HG03354 (cell line): ENCODE data around the gene DIS3L2.
A peak's percentile ranks its signal among the peaks of the same experiment; 100 is the strongest.
"Not testable (repeated sequence)": the region's sequence is repeated elsewhere in the genome, so short reads cannot be mapped to it uniquely, and the experiment has no call there.

ENCODE experiments used
- ATAC-seq: cut with Tn5 transposase; IDR thresholded peaks from one replicate; pipeline ENCODE4 v1.9.1; 2021; ENCODE audit warnings: mild to moderate bottlenecking; ENCODE audit not compliant: unreplicated experiment, poor library complexity, severe bottlenecking

Gene DIS3L2

DNA sequence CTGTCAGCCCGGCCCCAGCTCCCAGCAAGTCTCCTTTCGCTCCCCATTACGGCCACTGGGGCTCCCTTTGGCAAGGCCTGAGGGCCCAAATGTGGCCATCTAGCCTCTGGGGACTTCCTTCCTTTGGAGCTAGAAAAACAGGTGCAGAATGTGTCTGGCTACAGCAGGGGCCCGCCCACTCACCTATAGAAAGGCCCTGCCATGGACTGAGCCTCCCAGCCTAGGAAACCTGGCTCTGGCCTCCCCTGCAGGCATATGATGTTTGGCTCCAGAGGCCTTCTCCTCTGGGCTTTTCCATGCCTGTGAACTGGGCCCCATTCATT lies 361.8 kb downstream of the DIS3L2 start:
- no peak for ATAC-seq

DNA sequence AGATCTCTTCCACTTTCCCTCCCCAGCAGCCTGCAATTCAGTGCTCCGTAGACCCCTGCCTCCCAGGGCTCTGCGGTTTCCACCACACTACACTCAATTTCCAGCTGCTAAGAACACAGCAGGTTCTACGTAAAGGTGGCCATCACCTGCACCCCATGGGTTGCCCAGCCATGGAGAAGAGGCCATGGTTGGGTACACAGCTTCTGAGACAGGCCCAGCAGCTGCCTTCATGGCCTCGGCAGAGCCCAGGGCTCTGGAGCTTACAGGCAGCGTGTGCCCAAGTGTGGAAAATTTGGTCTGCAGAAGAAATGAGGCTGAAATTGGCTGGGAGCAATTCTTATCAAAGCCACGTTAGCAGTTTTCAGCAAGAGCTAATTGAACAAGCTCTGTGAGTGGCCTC lies 362.5 kb downstream of the DIS3L2 start:
- not testable (repeated sequence) for ATAC-seq

DNA sequence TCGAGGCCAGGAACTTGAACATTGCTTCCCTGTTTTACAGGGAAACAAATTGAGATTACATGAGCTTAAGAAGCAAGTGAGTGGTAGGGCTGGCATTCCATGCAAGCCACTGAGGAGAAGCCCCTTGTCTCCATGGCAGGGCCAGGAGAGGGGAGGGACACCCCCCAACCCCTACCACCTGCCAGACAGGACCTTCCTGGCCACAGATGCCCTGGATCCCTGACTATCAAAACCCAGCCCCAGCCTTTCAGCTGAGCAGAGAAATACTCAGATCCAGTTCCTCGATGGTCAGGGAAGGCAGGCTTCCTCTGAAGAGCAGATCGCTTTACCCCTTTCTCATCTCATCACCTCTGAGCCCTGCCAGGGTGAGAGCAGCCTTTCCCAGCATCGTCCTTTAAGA lies 363.3 kb downstream of the DIS3L2 start:
- ATAC-seq, result no peak

DNA sequence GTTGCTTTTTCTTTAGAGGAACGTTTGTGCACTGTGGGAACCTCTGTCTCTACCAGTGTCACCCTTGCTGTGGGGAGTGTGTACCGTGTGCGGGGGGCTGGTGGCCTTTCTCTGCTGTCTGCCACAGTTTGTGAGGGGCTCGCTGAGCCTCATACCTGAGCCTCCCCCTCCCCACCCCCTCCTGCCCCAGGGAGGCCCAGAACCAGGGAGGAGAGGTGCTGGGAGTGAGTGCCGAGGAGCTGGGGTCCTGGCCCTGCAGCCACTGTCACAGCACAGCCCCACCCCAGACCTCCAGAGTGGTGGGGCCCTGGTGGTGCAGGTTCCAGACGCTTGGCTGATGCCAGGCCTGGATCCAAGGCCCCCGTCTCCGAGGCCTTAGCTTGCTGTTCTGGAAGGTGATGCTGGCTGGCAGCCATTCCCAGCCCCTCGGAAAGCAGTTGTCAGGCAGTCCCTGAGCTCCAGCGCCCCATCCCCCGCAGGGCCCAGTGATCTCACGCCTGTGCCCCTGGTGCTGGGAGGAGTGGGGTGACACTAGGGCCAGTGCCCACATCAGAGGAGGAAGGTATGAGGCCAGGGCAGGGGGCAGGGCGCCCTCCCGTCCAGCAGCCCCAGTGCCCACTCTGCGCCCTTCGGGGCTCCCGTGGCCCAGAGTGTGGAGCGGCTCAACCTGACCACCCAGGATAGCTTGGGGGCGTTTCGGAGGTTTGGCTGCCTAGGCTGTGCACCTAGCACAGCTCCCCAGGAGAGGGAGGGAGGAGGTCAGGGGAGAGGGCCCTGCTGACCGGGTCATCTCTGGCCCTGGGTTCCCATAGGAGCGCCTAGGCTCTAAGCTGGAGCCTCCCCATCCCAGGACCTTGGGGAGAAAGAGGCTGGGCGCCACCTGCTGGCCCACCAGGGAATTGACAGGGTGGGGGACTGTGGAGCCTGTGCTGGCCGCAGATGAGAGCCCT lies 364.1 kb downstream of the DIS3L2 start:
- ATAC-seq, result peak; percentile 42

DNA sequence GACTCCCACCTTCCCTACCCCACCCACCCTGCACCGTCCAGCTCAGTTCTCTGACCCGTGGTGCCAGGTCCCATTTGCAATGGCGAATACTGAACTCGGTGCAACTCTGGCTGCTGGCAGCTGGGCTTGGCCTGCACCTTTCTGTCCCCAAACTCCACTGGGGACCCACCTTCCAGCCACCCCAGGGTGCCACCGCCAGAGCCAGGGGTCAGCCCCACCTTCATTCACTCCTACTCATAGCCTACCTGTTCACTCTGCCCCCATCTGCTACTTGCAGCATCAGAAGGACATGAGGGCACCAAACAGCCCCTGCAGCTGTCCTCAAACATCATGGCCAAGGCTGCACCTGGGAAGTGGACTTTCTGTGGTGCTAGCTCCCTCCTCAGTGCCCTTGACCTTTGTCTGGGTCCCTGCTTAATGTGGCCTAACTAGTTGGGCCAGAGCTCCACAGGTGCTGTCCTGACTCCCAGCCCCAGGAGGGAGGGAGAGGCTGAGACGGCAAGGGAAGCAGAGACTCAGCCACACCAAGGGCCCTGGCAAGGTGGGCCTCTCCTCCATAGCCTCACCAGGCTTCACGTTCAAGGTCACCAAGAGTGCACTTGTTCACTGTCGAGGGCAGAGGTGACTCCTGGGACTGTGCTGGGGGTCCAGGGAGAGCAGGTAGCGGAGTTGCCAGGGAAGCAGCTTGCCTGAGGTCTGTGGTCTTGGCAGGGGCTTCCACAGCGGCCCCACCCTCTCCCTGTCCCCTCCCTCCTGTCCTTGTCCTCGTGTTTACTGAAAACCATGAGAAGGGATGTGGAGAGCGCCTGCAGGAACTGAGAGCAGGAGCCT lies 365.0 kb downstream of the DIS3L2 start:
- not testable (repeated sequence) for ATAC-seq

DNA sequence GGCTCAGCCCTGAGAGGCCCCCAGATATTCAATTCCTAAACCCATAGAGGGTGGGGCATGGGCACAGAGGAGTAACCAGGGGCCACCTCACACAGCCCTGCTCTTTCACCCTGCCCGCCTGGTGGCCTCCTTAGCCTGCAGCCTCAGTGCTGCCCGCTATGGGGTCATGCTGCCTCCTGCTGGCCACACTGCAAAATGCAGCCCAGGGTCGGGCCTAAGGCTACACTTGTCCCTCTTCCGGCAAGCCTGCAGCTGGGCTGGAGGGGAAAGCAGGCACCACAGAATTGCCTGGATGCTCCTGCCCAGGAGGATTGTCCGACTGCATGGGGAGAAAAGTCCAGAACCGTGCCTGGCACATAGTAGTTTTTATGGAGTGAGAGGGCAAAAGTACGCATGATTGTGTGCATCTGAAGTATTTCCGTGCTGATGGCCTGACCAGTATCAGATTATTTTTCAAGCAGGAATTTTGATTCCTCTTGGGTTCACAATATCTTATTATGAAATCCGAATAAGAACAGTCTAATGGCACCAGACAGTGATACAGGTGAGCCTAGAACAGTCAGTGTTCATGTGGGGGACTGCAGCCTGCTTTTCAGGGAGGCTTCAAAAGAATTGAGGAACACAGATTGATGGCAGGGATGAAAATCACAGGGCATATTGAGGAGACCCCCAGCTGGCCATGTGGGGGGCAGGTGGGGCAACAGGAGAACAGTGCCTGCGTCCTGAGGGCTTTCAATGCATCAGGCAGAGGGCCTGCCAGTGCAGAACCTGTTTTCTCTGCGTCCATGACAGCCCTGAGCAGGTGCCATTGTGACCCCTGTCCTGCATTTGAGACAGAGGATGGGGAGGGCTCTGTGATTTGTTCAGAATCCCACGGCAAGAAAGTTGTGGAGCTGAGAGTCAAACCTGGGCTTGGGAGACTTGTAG lies 365.9 kb downstream of the DIS3L2 start:
- peak; percentile 58 for ATAC-seq

DNA sequence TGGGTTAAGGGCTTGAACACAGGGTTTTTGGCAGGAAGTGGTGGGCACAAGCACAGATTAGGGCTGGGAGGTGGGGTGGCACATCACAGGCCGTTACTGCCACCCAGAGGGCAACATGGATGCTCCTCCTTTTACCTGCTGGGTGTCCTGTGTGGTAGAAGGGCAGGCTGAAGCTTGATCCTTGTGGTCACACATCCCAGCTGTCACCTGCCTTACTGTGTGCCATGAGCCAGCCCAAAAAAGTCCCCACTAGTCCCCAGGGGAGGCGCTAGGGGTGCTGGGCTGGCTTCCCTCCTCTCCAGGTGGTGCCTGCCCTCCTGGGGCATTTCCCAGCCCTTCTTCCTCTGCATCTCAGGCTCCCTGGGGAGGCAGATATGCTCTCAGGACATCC lies 366.5 kb downstream of the DIS3L2 start:
- no peak for ATAC-seq

DNA sequence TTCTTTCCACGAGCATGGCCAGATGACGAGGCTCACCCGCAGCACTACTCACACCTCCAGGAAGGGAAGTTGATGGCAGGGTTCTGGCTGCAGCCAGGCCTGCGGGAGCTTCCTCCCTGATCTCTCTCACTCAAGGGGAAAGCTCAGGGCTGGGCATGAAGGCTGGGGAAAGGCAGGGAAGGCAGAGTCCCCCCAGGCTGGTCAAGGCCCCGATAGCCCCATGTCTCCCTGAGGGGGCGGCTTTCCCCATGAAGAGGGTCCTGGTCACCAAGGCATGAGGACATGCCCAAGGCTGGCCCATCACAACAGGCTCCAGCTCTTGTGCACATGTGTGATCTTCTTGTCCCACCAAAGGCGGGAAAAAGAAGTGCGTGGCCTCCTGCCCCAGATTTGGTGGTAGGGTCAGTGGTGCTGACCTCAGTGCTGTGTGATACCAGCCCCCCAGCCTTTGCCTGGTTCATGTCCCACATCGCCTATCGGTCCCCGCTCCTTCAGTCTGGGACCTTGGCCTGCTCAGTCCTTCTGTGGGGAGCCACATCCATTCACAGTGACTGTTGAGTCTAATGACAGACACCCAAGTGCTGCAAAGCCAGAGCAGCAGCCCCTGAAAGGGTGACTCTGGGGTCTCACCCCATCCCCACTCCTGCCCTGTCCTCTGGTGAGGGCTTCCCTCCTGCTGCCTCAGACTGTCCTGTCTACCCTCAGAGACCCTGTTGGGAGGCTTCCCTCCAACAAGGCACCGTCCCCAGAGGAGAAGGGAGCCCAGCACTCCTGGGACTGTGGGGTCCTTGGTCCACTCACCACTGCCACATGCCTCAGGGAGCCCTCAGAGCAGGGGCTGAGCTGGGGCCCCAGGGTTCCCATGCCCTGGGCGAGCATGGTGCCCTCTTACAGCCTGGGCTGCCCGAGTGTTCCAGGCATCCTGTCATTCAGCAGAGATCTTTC lies 367.3 kb downstream of the DIS3L2 start:
- ATAC-seq, result no peak

DNA sequence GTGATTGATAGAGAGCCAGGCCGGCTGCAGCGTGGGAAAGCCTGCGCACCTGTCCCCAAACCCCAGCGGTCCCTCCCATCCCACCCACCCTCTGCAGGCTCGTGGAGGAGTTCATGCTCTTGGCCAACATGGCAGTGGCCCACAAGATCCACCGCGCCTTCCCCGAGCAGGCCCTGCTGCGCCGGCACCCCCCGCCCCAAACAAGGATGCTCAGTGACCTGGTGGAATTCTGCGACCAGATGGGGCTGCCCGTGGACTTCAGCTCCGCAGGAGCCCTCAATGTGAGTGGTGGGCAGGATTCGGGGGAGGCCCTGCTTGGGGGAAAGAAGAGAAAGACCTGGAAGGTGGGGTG lies 368.2 kb downstream of the DIS3L2 start:
- ATAC-seq, result no peak

DNA sequence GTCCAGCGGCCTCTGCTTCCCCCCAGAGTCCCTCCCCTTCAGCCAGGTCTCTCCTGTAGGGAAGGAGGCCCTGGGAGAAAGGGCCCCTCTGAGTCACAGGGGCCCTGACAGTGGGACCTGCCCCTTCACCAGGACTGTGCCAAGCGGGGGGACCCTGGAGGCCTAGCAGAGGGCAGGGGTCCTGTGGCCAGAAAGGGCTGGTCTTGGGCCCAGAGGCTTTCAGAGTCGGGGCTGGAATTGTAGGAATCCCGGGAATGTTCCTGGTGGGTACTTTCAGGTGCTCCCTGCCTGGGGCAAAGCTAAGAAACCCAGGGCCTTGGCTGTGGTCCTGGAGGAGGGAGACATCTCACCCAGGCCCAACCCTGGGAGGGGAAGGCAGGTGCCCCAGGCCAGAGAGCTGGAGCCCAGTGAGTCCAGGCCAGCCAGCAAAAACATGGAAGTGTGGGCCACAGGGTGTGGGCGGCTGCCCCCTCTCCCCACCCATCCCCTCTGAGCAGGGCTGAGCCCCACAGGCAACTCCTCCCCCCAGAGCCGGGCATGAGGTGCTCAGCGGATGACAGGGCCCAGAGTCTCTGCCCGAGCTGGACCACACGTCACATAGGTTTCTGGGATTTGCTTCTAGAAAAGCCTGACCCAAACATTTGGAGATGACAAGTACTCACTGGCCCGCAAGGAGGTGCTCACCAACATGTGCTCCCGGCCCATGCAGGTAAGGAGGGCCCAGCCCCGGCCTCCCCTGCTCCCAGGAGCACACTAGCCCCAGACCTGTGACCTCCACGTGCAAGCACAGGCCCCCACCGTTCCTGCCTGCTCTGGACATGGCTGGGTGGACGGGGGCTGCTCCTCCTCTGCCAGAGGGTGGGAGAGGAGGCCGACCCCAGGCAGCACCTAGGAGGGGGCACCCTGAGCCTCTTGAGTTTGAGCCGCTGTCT lies 368.8 kb downstream of the DIS3L2 start:
- ATAC-seq, result no peak

DNA sequence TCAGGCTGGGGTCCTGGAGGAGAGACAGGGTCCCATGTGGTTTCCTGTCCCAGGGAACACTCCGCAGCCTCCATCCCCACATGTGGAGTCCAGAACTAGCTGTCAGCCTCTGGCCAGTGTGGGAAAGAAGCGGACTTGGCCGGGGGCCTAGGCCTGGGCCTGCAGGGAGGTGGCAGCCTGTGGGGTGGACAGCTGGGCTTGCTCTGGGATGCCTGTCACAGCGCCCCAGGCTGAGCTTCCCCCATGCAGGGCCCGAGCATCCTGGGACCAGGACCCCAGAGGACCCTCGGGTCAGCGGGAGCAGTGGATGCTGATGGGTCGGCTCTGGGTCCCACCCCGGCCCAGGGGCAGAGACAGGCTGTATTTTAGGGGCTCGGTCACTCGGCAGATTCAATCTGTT lies 369.5 kb downstream of the DIS3L2 start:
- not testable (repeated sequence) for ATAC-seq

DNA sequence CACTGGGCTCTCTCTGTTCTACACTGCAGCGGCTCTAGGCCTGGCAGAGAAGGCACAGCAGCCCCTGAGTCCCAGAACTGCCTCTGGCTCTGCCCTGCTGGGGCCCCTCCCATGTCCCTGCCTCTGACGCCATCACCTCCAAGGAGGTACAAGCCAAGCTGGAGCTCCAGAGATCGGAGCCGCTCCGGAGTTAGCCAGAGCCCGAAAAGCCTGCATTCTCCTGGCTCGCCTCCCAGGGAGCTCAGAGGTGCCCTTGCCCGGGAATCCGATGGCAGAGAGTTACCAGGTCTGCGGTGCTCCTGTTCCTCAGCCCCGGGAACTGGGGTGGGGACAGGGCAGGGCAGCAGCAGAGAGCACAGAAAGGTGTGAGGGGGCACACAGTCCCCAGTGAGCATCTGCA lies 370.1 kb downstream of the DIS3L2 start:
- ATAC-seq, result not testable (repeated sequence)

DNA sequence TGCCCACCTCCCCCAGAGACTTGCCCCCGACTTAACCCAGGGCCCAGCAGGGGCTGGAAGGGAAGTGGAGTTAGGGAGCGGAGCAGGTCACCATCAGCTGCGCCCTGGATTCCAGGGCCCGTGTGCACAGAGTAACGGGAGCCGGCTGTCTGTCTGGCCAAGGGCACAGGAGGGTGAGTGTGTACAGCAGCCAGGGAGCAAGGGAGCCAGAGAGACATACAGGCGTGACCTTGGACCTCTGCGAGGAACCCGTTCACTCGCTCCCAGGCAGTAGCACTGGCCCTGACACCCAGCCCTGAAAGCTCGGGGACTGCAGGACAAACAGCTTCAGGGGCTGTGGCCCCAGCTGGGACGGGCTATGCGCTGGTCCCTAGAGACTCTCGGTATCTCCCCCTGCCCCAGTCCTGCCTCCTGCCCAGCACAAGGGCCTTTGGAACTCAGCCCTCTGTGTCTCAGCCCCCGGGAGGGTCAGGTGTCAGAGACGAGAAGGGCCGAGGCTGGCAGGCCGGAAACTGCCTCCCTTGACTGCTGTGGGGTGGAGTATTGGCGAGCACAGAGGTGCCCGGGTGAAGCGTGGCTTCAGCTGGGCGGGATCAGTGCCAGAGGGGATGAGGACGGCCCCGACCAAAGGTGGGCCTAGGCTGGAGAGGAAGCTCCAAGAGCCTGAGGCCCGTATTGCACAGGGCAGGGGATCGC lies 370.9 kb downstream of the DIS3L2 start:
- ATAC-seq, result not testable (repeated sequence)

DNA sequence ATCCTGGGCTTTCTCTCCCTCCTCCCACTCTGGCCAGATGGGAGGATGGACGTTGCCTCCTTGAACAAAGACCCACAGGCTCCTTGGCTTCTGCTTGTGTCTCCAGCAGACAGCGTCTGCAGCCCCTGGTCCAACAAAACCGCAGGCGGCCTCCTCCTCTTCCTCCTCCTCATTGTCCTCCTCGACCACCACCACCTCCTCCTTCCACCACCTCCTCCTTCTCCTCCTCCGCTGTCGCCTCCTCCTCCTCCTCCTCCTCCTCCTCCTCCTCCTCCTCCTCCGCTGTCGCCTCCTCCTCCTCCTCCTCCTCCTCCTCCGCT lies 371.4 kb downstream of the DIS3L2 start:
- no peak for ATAC-seq

DNA sequence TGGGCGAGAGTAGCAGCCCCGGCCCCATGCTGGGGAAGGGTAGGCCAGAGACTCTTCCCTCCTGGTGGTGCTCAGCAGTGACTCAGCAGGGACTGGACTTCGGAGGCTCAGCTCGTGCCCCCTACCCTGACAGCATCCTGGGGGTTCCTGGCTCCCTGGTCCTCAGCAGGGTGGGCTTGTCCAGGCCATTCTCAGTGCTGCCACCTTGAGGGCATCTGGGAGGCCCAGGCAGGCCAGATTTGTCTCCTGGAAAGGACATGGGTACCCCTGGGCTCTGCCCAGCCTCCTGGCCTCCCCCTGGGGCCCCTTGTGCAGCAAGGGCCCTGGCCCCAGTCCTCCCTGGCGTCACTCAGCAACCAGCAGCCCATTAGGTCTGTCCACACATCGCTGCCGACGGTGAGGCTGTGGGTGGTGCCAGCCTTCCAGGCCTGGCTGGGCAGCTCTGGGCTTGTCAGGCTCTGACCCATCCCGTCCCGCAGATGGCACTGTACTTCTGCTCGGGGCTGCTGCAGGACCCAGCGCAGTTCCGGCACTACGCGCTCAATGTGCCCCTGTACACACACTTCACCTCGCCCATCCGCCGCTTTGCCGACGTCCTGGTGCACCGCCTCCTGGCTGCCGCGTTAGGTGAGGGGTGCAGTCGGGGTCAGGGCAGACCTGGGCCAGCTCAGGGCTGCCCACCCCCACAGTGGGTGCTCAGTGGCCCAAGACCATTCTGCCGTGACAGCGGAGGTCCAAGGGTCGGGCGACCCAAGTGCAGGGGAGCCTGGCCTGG lies 372.0 kb downstream of the DIS3L2 start:
- ATAC-seq, result no peak

DNA sequence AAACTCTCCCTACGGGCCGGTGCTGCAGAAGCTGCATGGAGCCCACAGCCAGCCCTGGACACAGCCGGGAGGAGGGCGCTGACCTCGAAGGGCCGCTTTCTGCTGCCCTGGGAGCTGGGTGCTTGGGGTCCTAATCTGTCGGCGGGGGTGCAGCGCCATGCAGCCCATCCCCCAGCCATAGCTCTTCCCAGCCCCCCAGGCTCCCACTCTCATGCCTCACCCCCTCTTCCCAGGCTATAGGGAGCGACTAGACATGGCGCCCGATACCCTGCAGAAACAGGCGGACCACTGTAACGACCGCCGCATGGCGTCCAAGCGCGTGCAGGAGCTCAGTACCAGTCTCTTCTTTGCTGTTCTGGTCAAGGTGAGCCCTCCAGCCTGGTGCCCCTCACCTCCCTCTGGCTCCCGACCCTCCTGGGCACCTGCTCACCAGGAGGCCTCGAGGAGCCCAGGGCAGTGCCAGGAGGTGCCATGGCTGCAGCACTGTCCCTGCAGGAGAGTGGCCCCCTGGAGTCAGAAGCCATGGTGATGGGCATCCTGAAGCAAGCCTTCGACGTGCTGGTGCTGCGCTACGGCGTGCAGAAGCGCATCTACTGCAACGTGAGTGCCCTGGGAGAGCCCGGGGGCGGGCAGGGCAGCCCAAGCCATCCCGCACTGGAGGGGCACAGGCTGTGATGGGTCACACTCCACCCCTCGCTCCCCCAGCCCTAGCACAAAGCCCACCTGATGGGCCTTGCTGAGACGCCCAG lies 372.8 kb downstream of the DIS3L2 start:
- ATAC-seq, result not testable (repeated sequence)
